Body of pancreas (tissue), 4 donors: ENCODE data around the gene TFAP2D. TPM values are rescaled to one million over a fixed set of nuclear protein-coding genes. Genes with fewer than 3 reads are reported as not detected.
A peak's percentile ranks its signal among the peaks of the same experiment; 100 is the strongest.

Experiments used
- ATAC-seq: fragments of 150-250 bp; one replicate; pipeline ENCODE4 v1.9.1; 2016
- DNase-seq, 4 donors: peaks; one replicate each; pipeline ENCODE4 v3.0.0-alpha.2; 2019
- H3K27ac ChIP-seq, 4 donors: fragments of 200-600 bp; sonication (generic); 1 replicate in 3 of 4; 2 replicates in 1 of 4; pipeline versions ENCODE4 v1.5.1 to v1.6.1; 2016 to 2019; ENCODE audit warnings: mild to moderate bottlenecking in 1 of 4, mixed read lengths in 1 of 4, moderate library complexity in 1 of 4
- H3K27me3 ChIP-seq, 2 donors: fragments of 200-600 bp; sonication (generic); one replicate each; pipeline ENCODE4 v1.6.0; 2016; ENCODE audit warnings: mild to moderate bottlenecking in 1 of 2
- H3K36me3 ChIP-seq, 2 donors: fragments of 200-600 bp; sonication (generic); replicated peaks in 1 of 2; 2 replicates each; pipeline ENCODE4 v1.5.1; 2016; ENCODE audit warnings: low read depth in 2 of 2; ENCODE audit not compliant: insufficient read depth in 1 of 2
- H3K4me1 ChIP-seq: fragments of 200-600 bp; sonication (generic); one replicate; pipeline ENCODE4 v1.6.0; 2016
- H3K4me3 ChIP-seq, 2 donors: fragments of 200-600 bp; sonication (generic); 1 replicate in 1 of 2; 2 replicates in 1 of 2; pipeline ENCODE4 v1.5.1; 2016 to 2019
- H3K9me3 ChIP-seq, 3 donors: fragments of 200-600 bp; sonication (generic); 1 replicate in 2 of 3; 2 replicates in 1 of 3; pipeline ENCODE4 v1.5.1; 2016
- CTCF ChIP-seq, 7 experiments: fragments of 450-650 bp in 4 of 7; fragments of 200-600 bp in 3 of 7; sonication (generic) in 3 of 7; IDR thresholded peaks; one replicate each; pipeline ENCODE4 v1.5.1; 2016 to 2019; ENCODE audit warnings: antibody characterized with exemption in 7 of 7
- POLR2A ChIP-seq, 3 donors: fragments of 450-650 bp; IDR thresholded peaks; one replicate each; pipeline ENCODE4 v1.6.1; 2016; ENCODE audit warnings: antibody characterized with exemption in 3 of 3, mild to moderate bottlenecking in 2 of 3
- WGBS, 2 donors: methylation state at CpG; one replicate each; pipeline ENCODE4 v1.1.5; 2017; 5-methylcytosine and 5-hydroxymethylcytosine counted together
- intact Hi-C: fragments of 100-400 bp; cut with DNase I; formaldehyde crosslinking; loops from one replicate; pipeline ENCODE4 v1.15.1; 2023
- total RNA-seq, 2 donors: library from RNA; depleted of rRNA; stranded (reverse); fragments of >200 nt; gene quantifications; one replicate each; pipeline ENCODE4 v1.1.0, GENCODE V29; 2016

TFAP2D gene
- total RNA-seq, 2 donors from 2014 or later: not detected

- H3K27me3 ChIP-seq: no peaks in the 10 kb centered on the region
- H3K27ac ChIP-seq: no peak overlapping the region
- no peak overlapping the region for H3K4me3 ChIP-seq
- H3K9me3 ChIP-seq: no peaks in the 10 kb centered on the region
- no peaks in the 10 kb centered on the region for H3K36me3 ChIP-seq
- TF ChIP-seq POLR2A (IDR thresholded peaks at IDR 0.05) (no peak), CTCF (IDR thresholded peaks at IDR 0.05) (no peak)
- ATAC-seq (no peak), DNase-seq (no peak)
- 28 to 33% methylated on average over 5 of the region's 5 CpGs for WGBS, 2 donors
- H3K4me1 ChIP-seq: no peaks in the 10 kb centered on the region
- intact Hi-C loops: no loop called here
Observed at GRCh38 chr6:50795574-50795973, 82.2 kb downstream of the TFAP2D start.

GRCh38 chr6:50804283-50804682 is 91.0 kb downstream of the TFAP2D start:
- no peaks in the 10 kb centered on the region for H3K27me3 ChIP-seq
- no peaks in the 10 kb centered on the region for H3K36me3 ChIP-seq
- DNase-seq (no peak), ATAC-seq (no peak)
- no peak overlapping the region for H3K4me3 ChIP-seq
- intact Hi-C loops: no loop called here
- no peaks in the 10 kb centered on the region for H3K9me3 ChIP-seq
- no peak overlapping the region for H3K27ac ChIP-seq
- TF ChIP-seq CTCF (IDR thresholded peaks at IDR 0.05): no peak
- no peak for TF ChIP-seq POLR2A (IDR thresholded peaks at IDR 0.05)
- no peaks in the 10 kb centered on the region for H3K4me1 ChIP-seq

- no peaks in the 10 kb centered on the region for H3K4me1 ChIP-seq
- no peak overlapping the region for H3K4me3 ChIP-seq
- H3K36me3 ChIP-seq: no peaks in the 10 kb centered on the region
- TF ChIP-seq CTCF (IDR thresholded peaks at IDR 0.05) (no peak), POLR2A (IDR thresholded peaks at IDR 0.05) (no peak)
- ATAC-seq (no peak), DNase-seq (no peak)
- no peaks in the 10 kb centered on the region for H3K27me3 ChIP-seq
- H3K9me3 ChIP-seq: no peaks in the 10 kb centered on the region
- no peak overlapping the region for H3K27ac ChIP-seq
- intact Hi-C loops: no loop called here
Observed at GRCh38 chr6:50807035-50807434, 93.7 kb downstream of the TFAP2D start.

DNA sequence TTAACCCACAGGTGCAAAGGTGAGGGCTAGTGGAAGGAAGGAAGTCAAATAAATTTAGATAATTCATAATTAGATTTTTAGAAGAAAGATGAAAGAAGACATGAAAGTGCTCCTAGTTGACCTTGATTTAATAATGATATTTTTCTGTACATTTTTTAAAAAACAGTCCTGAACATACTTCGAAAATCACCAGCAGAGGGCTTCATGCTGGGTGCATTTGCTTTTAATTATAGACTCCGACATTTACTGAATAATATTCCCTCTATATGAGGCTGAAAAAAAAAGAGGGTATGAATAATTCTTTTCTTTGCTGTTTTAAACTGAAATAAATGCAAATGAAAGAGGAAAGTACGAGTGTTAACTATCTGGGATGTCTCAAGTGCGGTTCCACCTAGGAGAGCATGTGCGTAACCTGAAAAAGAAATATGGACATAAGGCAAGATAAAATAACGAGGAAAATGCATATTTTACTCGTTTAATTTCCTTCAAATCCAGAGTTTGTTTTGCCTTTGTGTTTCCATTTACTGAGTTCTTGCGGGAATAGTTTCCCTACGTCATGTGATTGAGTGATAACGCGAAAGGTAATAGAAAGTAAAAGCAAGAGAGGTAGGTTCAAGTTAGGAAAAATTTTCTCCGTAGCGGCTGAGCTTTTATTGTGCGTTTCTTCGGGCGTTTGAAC is 102.2 kb downstream of the TFAP2D start:
- peak overlapping the region in 1 of 2 donors; percentile 11 for H3K4me3 ChIP-seq
- TF ChIP-seq CTCF (IDR thresholded peaks at IDR 0.05) (peak in 4 of 7 experiments; percentile 22 to 31 (median 24)), POLR2A (IDR thresholded peaks at IDR 0.05) (no peak)
- H3K27ac ChIP-seq: no peak overlapping the region
- no peaks in the 10 kb centered on the region for H3K36me3 ChIP-seq
- ATAC-seq: peak; percentile 50
- no peaks in the 10 kb centered on the region for H3K9me3 ChIP-seq
- H3K4me1 ChIP-seq: peaks cover 13% of the 10 kb centered on the region
- no peak for DNase-seq
- H3K27me3 ChIP-seq: peaks cover 3 to 19% of the 10 kb centered on the region in 2 donors
- WGBS, 2 donors: 2% methylated on average over 16 of the region's 16 CpGs
- intact Hi-C loops: no loop called here

- TF ChIP-seq POLR2A (IDR thresholded peaks at IDR 0.05) (no peak), CTCF (IDR thresholded peaks at IDR 0.05) (peak; percentile 70 to 90 (median 79))
- no peak overlapping the region for H3K27ac ChIP-seq
- ATAC-seq (peak; percentile 79), DNase-seq (peak; percentile 68 to 77 (median 74))
- H3K27me3 ChIP-seq: peaks cover 3 to 25% of the 10 kb centered on the region in 2 donors
- WGBS, 2 donors: 1% methylated on average over 14 of the region's 14 CpGs
- intact Hi-C loops: no loop called here
- H3K4me1 ChIP-seq: peaks cover 17% of the 10 kb centered on the region
- H3K9me3 ChIP-seq: no peaks in the 10 kb centered on the region
- no peaks in the 10 kb centered on the region for H3K36me3 ChIP-seq
- peak overlapping the region in 1 of 2 donors; percentile 11 for H3K4me3 ChIP-seq
Observed at GRCh38 chr6:50816115-50816675, 102.9 kb downstream of the TFAP2D start.
